Measurements from ENCODE around the gene BTD. TPM values are rescaled to one million over a fixed set of nuclear protein-coding genes. Genes with fewer than 3 reads are reported as not detected.

BTD gene
- total RNA-seq, 2 experiments from 2014 or later, result 11.2 to 12.5 TPM

DNA sequence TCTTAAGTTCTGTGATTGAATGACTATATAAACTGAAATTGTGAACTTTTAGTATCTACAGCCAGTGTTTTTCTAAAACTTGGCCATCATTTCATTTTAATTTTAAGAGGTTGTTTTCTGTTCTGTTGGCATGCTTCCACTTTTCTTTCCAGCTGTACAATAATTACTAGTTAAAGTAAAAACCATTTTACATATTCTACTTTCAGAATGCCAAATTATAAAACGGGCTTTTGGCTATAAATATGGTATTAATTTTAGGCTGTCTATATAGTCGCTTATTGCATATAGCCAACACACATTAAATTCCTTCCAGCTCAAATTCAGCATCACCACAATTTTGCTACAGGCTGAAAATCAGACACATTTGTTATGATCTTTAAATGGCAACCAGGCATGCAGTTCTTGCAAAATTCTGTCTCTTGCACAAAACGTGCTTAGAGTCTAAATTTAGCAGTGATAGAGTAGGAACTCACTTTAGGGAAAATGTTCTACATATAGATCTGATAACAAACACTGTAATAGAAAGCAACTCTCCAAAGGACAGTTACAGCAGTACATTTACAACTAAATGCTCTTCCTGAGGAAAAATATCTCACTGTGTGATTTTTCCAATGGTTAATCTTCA, 81.1 kb downstream of the BTD start:
- Mint-ChIP-seq H3K36me3 (ENCODE audit: low read depth) (peaks cover 73% of the 10 kb centered on the region), H3K9me3 (no peaks in the 10 kb centered on the region), H3K27ac (no peak overlapping the region), H3K4me1 (ENCODE audit: low read depth) (no peaks in the 10 kb centered on the region), H3K4me3 (no peak overlapping the region), H3K27me3 (no peaks in the 10 kb centered on the region)
- intact Hi-C loops (cut with DNase I, micrococcal nuclease), result no loop called here
- H3K4me3 ChIP-seq (ENCODE audit: low read length), result no peak overlapping the region
- H3K36me3 ChIP-seq (ENCODE audit: insufficient read depth, low read length), result peaks cover 45% of the 10 kb centered on the region
- DNase-seq (no peak), ATAC-seq (ENCODE audit: poor library complexity) (no peak)
- ChIA-PET CTCF (no interaction called here), POLR2A (interaction anchor here (0.6 kb wide), 1 partner anchor 1127 kb away, joined by 4 read pairs; no protein-coding TSS in a partner anchor)
- H3K27ac ChIP-seq (ENCODE audit: low read depth in 1 of 2, low read length in 2 of 2), result no peak overlapping the region
- no peaks in the 10 kb centered on the region for H3K4me1 ChIP-seq (ENCODE audit: insufficient read depth, low read length)
- no peaks in the 10 kb centered on the region for H3K27me3 ChIP-seq (ENCODE audit: control insufficient read depth in 1 of 2, insufficient read depth in 2 of 2, low read length in 2 of 2)
- H3K9me3 ChIP-seq (ENCODE audit: control insufficient read depth in 1 of 2, insufficient read depth in 1 of 2, low read length in 2 of 2), result no peaks in the 10 kb centered on the region
- TF ChIP-seq, protein P1, sequence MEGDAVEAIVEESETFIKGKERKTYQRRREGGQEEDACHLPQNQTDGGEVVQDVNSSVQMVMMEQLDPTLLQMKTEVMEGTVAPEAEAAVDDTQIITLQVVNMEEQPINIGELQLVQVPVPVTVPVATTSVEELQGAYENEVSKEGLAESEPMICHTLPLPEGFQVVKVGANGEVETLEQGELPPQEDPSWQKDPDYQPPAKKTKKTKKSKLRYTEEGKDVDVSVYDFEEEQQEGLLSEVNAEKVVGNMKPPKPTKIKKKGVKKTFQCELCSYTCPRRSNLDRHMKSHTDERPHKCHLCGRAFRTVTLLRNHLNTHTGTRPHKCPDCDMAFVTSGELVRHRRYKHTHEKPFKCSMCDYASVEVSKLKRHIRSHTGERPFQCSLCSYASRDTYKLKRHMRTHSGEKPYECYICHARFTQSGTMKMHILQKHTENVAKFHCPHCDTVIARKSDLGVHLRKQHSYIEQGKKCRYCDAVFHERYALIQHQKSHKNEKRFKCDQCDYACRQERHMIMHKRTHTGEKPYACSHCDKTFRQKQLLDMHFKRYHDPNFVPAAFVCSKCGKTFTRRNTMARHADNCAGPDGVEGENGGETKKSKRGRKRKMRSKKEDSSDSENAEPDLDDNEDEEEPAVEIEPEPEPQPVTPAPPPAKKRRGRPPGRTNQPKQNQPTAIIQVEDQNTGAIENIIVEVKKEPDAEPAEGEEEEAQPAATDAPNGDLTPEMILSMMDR (IDR thresholded peaks at IDR 0.05), result no peak

DNA sequence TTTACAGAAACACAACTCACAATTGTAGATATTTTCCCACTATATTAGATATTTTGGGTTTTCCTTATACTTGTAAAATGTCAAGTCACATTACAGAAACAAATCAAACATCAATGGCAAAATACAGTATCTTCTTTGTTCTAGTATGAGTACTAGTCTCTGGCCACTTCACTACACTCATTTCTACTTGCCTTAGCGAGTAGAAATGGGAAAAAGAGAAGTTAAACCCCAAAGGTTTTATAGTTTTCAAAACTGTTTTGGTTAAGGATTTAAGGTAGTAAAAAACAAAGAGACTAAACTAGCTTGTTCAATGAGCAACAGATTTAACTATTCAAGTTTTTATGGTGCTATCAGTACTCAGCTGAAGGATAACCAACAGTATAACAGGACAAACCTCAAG, 81.7 kb downstream of the BTD start:
- no peaks in the 10 kb centered on the region for H3K9me3 Mint-ChIP-seq
- intact Hi-C loops (cut with DNase I, micrococcal nuclease), result no loop called here
- no peaks in the 10 kb centered on the region for H3K27me3 Mint-ChIP-seq
- POLR2A ChIA-PET, result interaction anchor here (0.6 to 1.2 kb wide), 2 partner anchors 33 to 1126 kb away, joined by 3 to 4 read pairs; no protein-coding TSS in a partner anchor
- Histone ChIP-seq H3K27ac (ENCODE audit: low read depth in 1 of 2, low read length in 2 of 2) (no peak overlapping the region), H3K27me3 (ENCODE audit: control insufficient read depth in 1 of 2, insufficient read depth in 2 of 2, low read length in 2 of 2) (no peaks in the 10 kb centered on the region), H3K4me3 (ENCODE audit: low read length) (no peak overlapping the region), H3K4me1 (ENCODE audit: insufficient read depth, low read length) (no peaks in the 10 kb centered on the region), H3K9me3 (ENCODE audit: control insufficient read depth in 1 of 2, insufficient read depth in 1 of 2, low read length in 2 of 2) (no peaks in the 10 kb centered on the region), H3K36me3 (ENCODE audit: insufficient read depth, low read length) (peaks cover 43% of the 10 kb centered on the region)
- no peaks in the 10 kb centered on the region for H3K4me1 Mint-ChIP-seq (ENCODE audit: low read depth)
- H3K4me3 Mint-ChIP-seq, result no peak overlapping the region
- ATAC-seq (ENCODE audit: poor library complexity) (no peak), DNase-seq (no peak)
- TF ChIP-seq, protein P1 (IDR thresholded peaks at IDR 0.05), result no peak
- CTCF ChIA-PET, result interaction anchor here (0.6 kb wide), 1 partner anchor 83 kb away, joined by 3 read pairs; no protein-coding TSS in a partner anchor
- H3K36me3 Mint-ChIP-seq (ENCODE audit: low read depth), result peaks cover 71% of the 10 kb centered on the region
- no peak overlapping the region for H3K27ac Mint-ChIP-seq

DNA sequence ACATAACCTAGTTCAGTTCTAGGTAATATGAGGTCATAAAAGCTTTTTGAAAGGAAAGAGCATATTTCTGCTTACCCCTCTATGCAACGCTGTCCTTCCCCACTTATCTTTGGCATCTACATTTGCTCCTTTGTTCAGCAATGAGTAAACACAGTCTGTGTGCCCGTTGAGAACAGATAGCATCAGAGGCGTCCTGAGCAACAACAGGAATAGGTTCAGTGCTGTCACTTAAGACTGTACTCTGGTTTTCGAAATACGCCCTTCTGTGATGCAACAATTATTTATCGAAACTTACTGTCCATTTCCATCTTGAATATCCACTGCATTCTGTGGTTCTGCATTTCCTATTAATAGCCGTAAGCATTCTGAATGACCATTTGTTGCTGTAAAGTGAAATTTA, 84.4 kb downstream of the BTD start:
- POLR2A ChIA-PET, result interaction anchor here (1.1 kb wide), 1 partner anchor 38 kb away, joined by 3 read pairs; no protein-coding TSS in a partner anchor
- peak; percentile 61 for ATAC-seq (ENCODE audit: poor library complexity)
- CTCF ChIA-PET, result no interaction called here

More for the DNA sequence above, 84.4 kb downstream of the BTD start:
- Histone ChIP-seq H3K4me3 (ENCODE audit: low read length) (no peak overlapping the region), H3K27ac (ENCODE audit: low read depth in 1 of 2, low read length in 2 of 2) (no peak overlapping the region), H3K36me3 (ENCODE audit: insufficient read depth, low read length) (peaks cover 53% of the 10 kb centered on the region), H3K9me3 (ENCODE audit: control insufficient read depth in 1 of 2, insufficient read depth in 1 of 2, low read length in 2 of 2) (no peaks in the 10 kb centered on the region), H3K4me1 (ENCODE audit: insufficient read depth, low read length) (no peaks in the 10 kb centered on the region), H3K27me3 (ENCODE audit: control insufficient read depth in 1 of 2, insufficient read depth in 2 of 2, low read length in 2 of 2) (no peaks in the 10 kb centered on the region)
- Mint-ChIP-seq H3K9me3 (no peaks in the 10 kb centered on the region), H3K4me1 (ENCODE audit: low read depth) (no peaks in the 10 kb centered on the region), H3K27ac (no peak overlapping the region), H3K36me3 (ENCODE audit: low read depth) (peaks cover 85% of the 10 kb centered on the region), H3K4me3 (no peak overlapping the region), H3K27me3 (no peaks in the 10 kb centered on the region)
- intact Hi-C loops (cut with DNase I, micrococcal nuclease), result no loop called here
- TF ChIP-seq, protein P1 (IDR thresholded peaks at IDR 0.05), result no peak
- peak in 3 of 14 experiments; percentile 9 to 22 (median 14) for DNase-seq

Measured in CD4-positive, alpha-beta T cell (primary cell).